Neural cell (in vitro differentiated cells): ENCODE measurements around the gene CTXND1. TPM values are rescaled to one million over a fixed set of nuclear protein-coding genes. Genes with fewer than 3 reads are reported as not detected.

Experiments
- H2AFZ ChIP-seq: fragments of 200-600, 300-800 bp; sonication (generic), shearing (Covaris generic); 2 replicates; pipeline ENCODE4 v1.6.0; 2014; ENCODE audit warnings: low read depth, mild to moderate bottlenecking, antibody characterized with exemption, low read length, moderate library complexity
- H3F3A ChIP-seq: fragments of 200-600 bp; shearing (Covaris generic); 2 replicates; pipeline ENCODE4 v1.6.1; 2016; ENCODE audit warnings: mild to moderate bottlenecking, moderate library complexity, mixed read lengths, antibody characterized with exemption, low read length; ENCODE audit not compliant: insufficient read depth, poor library complexity, severe bottlenecking
- H3K27ac ChIP-seq: fragments of 200-600, 300-800 bp; sonication (generic), shearing (Covaris generic); 2 replicates; pipeline ENCODE4 v1.5.1; 2014; ENCODE audit warnings: mild to moderate bottlenecking, low read length, moderate library complexity
- H3K27me3 ChIP-seq: fragments of 300-800, 200-600 bp; sonication (generic), shearing (Covaris generic); 2 replicates; pipeline ENCODE4 v1.6.0; 2014; ENCODE audit warnings: mild to moderate bottlenecking, low read depth, low read length, moderate library complexity; ENCODE audit not compliant: insufficient read depth
- H3K36me3 ChIP-seq: fragments of 300-800, 200-600 bp; sonication (generic), shearing (Covaris generic); 2 replicates; pipeline ENCODE4 v1.5.1; 2014; ENCODE audit warnings: mild to moderate bottlenecking, antibody characterized with exemption, low read length, moderate library complexity; ENCODE audit not compliant: insufficient read depth
- H3K4me2 ChIP-seq: fragments of 300-800, 200-600 bp; sonication (generic), shearing (Covaris generic); 2 replicates; pipeline ENCODE4 v1.6.0; 2014; ENCODE audit warnings: mild to moderate bottlenecking, low read length
- H3K4me3 ChIP-seq: fragments of 300-800, 200-600 bp; sonication (generic), shearing (Covaris generic); 2 replicates; pipeline ENCODE4 v1.5.1; 2014; ENCODE audit warnings: mild to moderate bottlenecking, low read length, moderate library complexity
- H3K79me2 ChIP-seq: fragments of 200-600 bp; shearing (Covaris generic); replicated peaks from 2 replicates; pipeline ENCODE4 v1.6.0; 2014; ENCODE audit warnings: mild to moderate bottlenecking, low read length, moderate library complexity; ENCODE audit not compliant: insufficient read depth
- H3K9ac ChIP-seq: fragments of 300-800, 200-600 bp; sonication (generic), shearing (Covaris generic); 2 replicates; pipeline ENCODE4 v1.6.1; 2016; ENCODE audit warnings: mild to moderate bottlenecking, low read length, mixed read lengths
- H3K9me2 ChIP-seq: fragments of 200-600 bp; shearing (Covaris generic); 2 replicates; pipeline ENCODE4 v1.6.1; 2016; ENCODE audit warnings: mild to moderate bottlenecking, low read length, mixed read lengths; ENCODE audit not compliant: insufficient read depth
- H3K9me3 ChIP-seq: fragments of 200-600, 300-800 bp; sonication (generic), shearing (Covaris generic); 2 replicates; pipeline ENCODE4 v1.6.1; 2016; ENCODE audit warnings: mild to moderate bottlenecking, mixed run types, low read length, moderate library complexity, mixed read lengths
- H4K20me1 ChIP-seq: fragments of 200-600 bp; shearing (Covaris generic); 2 replicates; pipeline ENCODE4 v1.6.1; 2016; ENCODE audit warnings: mild to moderate bottlenecking, mixed run types; ENCODE audit not compliant: insufficient read depth
- CTCF ChIP-seq: fragments of 450-650 bp; IDR thresholded peaks from 2 replicates; pipeline ENCODE4 v1.5.1; 2014; ENCODE audit warnings: antibody characterized with exemption, mild to moderate bottlenecking, moderate library complexity; ENCODE audit not compliant: poor library complexity, severe bottlenecking
- EP300 ChIP-seq: fragments of 450-650 bp; conservative IDR thresholded peaks from 2 replicates; pipeline ENCODE4 v1.6.1; 2014; ENCODE audit warnings: antibody characterized with exemption, mild to moderate bottlenecking, moderate library complexity; ENCODE audit not compliant: poor library complexity, severe bottlenecking
- EZH2 ChIP-seq: fragments of 200-600, 300-800 bp; shearing (Covaris generic), sonication (generic); IDR thresholded peaks from 2 replicates; pipeline ENCODE4 v1.6.1; 2014; ENCODE audit warnings: antibody characterized with exemption, low read length, borderline replicate concordance, mild to moderate bottlenecking; ENCODE audit not compliant: insufficient read depth, poor library complexity, severe bottlenecking
- MXI1 ChIP-seq: fragments of 450-650 bp; conservative IDR thresholded peaks from 2 replicates; pipeline ENCODE4 v1.6.1; 2014; ENCODE audit warnings: antibody characterized with exemption, mild to moderate bottlenecking; ENCODE audit not compliant: poor library complexity, severe bottlenecking
- POLR2AphosphoS5 ChIP-seq: IDR thresholded peaks from 2 replicates; pipeline ENCODE4 v1.6.1; 2012
- RAD21 ChIP-seq: fragments of 450-650 bp; conservative IDR thresholded peaks from 2 replicates; pipeline ENCODE4 v1.6.1; 2014; ENCODE audit warnings: antibody characterized with exemption, mild to moderate bottlenecking, moderate library complexity
- REST ChIP-seq: IDR thresholded peaks from 2 replicates; pipeline ENCODE4 v1.6.1; 2012; ENCODE audit warnings: borderline replicate concordance
- SMC3 ChIP-seq: fragments of 450-650 bp; conservative IDR thresholded peaks from 2 replicates; pipeline ENCODE4 v1.6.1; 2014; ENCODE audit warnings: antibody characterized with exemption, mild to moderate bottlenecking, moderate library complexity; ENCODE audit not compliant: poor library complexity
- TAF1 ChIP-seq: IDR thresholded peaks from 2 replicates; pipeline ENCODE4 v1.6.1; 2012; ENCODE audit warnings: low read depth
- polyA plus RNA-seq: library from polyadenylated mRNA; depleted of rRNA; stranded (reverse); fragments of >200 nt; gene quantifications from 2 replicates; pipeline ENCODE4 v1.2.3, GENCODE V29; 2014

The CTXND1 gene
- polyA plus RNA-seq, 1 donor from 2014 or later, result not detected

DNA sequence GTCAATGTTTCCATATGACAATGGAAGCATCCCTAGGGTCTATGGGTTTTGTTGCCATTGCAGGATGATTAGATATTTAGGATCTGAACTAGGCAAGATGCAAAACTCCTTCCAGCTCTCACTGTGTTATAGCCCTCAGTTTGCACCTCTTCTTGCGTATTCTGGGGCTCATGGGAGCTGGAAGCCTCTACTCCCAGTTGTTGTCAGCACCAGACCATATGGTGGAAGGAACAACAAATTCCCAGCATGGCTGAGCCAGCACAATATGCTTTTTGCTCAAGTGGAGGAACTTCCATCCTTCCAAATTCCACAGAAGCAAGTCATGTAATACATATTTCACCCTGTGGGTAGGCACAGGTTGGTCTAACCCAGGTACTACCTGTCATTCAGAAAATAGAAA is 18.5 kb upstream of the CTXND1 start:
- no peak overlapping the region for H3K9ac ChIP-seq
- H3K9me2 ChIP-seq, result no peaks in the 10 kb centered on the region
- no peaks in the 10 kb centered on the region for H3K79me2 ChIP-seq
- H3K27ac ChIP-seq, result no peak overlapping the region
- no peaks in the 10 kb centered on the region for H4K20me1 ChIP-seq
- TF ChIP-seq SMC3, result no peak
- no peak for TF ChIP-seq REST
- TF ChIP-seq EP300, result no peak
- no peak for TF ChIP-seq TAF1
- TF ChIP-seq EZH2, result no peak
- no peak for TF ChIP-seq RAD21
- no peak for TF ChIP-seq CTCF
- TF ChIP-seq MXI1, result no peak
- TF ChIP-seq POLR2AphosphoS5, result no peak
- no peaks in the 10 kb centered on the region for H3K27me3 ChIP-seq
- no peaks in the 10 kb centered on the region for H3F3A ChIP-seq
- H2AFZ ChIP-seq, result no peak overlapping the region
- no peak overlapping the region for H3K4me3 ChIP-seq
- H3K36me3 ChIP-seq, result no peaks in the 10 kb centered on the region
- peaks cover 1% of the 10 kb centered on the region for H3K9me3 ChIP-seq
- no peak overlapping the region for H3K4me2 ChIP-seq

GRCh38 chr15:80268101-80268500 is 16.1 kb upstream of the CTXND1 start:
- Histone ChIP-seq H3K9me3 (no peaks in the 10 kb centered on the region), H3K4me3 (no peak overlapping the region), H3K36me3 (no peaks in the 10 kb centered on the region), H3K27ac (no peak overlapping the region), H3K4me2 (no peak overlapping the region), H3K9me2 (no peaks in the 10 kb centered on the region), H2AFZ (no peak overlapping the region), H3F3A (no peaks in the 10 kb centered on the region), H3K27me3 (no peaks in the 10 kb centered on the region), H4K20me1 (no peaks in the 10 kb centered on the region), H3K79me2 (no peaks in the 10 kb centered on the region), H3K9ac (no peak overlapping the region)
- no peak for TF ChIP-seq CTCF
- TF ChIP-seq REST, result no peak
- no peak for TF ChIP-seq POLR2AphosphoS5
- no peak for TF ChIP-seq MXI1
- no peak for TF ChIP-seq RAD21
- TF ChIP-seq EP300, result no peak
- TF ChIP-seq SMC3, result no peak
- TF ChIP-seq TAF1, result no peak
- no peak for TF ChIP-seq EZH2
